B cell (primary cell): ENCODE data around the gene RAB9A.

Source experiments
- EZH2 ChIP-seq: IDR thresholded peaks from 2 replicates; pipeline ENCODE4 v1.6.1; 2012; ENCODE audit warnings: borderline replicate concordance, low read depth, mild to moderate bottlenecking, moderate library complexity, low read length; ENCODE audit not compliant: insufficient read depth, poor library complexity, severe bottlenecking
- TF ChIP-seq, protein P1 (sequence below): fragments of 200-600 bp; IDR thresholded peaks from one replicate; pipeline ENCODE4 v1.8.0; 2022; ENCODE audit warnings: antibody characterized with exemption, mild to moderate bottlenecking

DNA sequence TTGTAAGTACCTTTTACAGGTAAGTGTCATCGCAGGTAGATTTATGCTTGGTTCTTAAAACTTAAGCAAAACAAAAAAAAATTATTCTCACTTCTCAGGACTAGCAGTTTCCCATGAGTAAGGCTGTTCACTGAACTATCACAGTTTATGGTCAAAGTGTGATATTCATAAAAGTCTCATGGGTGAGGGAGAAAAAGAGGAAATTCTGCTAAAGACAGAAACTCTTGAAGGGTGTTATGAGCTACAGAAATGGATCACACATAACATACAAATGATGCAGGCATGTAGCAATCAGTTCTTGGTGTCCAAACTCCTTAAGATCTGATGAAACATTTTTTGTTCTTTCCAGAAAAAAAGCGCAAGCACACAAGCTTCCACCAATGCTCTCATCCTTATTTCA is 8.5 kb downstream of the RAB9A start:
- TF ChIP-seq EZH2, result no peak
- TF ChIP-seq, protein P1, sequence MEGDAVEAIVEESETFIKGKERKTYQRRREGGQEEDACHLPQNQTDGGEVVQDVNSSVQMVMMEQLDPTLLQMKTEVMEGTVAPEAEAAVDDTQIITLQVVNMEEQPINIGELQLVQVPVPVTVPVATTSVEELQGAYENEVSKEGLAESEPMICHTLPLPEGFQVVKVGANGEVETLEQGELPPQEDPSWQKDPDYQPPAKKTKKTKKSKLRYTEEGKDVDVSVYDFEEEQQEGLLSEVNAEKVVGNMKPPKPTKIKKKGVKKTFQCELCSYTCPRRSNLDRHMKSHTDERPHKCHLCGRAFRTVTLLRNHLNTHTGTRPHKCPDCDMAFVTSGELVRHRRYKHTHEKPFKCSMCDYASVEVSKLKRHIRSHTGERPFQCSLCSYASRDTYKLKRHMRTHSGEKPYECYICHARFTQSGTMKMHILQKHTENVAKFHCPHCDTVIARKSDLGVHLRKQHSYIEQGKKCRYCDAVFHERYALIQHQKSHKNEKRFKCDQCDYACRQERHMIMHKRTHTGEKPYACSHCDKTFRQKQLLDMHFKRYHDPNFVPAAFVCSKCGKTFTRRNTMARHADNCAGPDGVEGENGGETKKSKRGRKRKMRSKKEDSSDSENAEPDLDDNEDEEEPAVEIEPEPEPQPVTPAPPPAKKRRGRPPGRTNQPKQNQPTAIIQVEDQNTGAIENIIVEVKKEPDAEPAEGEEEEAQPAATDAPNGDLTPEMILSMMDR, result no peak
